ENCODE data around the gene POP7. TPM values are rescaled to one million over a fixed set of nuclear protein-coding genes. Genes with fewer than 3 reads are reported as not detected.

Gene POP7
- total RNA-seq, 1 experiment from 2014 or later, result 62.7 TPM

DNA sequence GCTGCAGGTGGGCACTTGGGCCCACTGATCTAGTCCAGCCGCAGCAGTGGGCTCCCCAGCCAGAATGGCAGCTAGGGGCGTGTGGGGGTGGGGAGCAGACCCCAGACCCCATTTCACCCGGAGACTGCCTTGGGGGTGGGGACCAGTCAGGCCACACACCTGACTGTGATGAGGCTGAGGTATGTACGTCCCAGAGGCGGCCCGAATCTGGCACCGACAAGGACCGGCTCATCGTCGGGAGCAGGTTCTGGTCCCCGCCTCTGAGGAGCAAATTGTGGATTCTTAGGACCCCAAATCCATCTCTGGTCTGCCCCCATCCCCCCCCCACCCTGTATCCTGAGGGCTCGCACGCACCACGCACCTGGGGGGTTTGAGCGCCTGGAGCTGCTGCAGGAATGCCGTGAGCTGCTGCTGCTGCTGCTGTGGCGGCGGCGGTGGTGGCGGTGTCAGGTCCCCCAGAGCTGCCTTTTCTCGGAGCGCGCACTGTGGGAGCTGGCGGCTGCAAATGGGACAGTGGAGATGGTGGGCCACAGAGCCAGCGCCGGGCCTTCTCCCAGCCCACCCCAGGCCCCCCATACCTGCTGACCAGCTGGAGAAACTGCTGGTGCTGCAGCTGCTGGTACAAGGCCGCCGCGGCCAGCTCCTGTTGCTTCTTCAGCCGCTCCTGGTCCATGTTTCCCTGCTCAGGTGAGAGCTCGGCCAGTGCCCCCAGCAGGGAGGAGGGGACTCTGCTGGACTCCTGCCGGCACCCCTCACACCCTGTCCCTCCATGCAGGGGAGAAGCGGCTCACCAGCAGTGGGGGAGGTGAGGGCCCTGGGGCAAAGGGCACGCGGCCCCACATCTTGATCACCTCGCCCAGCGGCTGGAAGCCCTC is 22.0 kb upstream of the POP7 start:
- no peaks in the 10 kb centered on the region for H3K27me3 ChIP-seq (ENCODE audit: insufficient read depth, low read depth)
- H3K79me2 ChIP-seq (ENCODE audit: low read depth), result peaks cover 7% of the 10 kb centered on the region
- H3K9me3 ChIP-seq (ENCODE audit: insufficient read depth, low read depth), result no peaks in the 10 kb centered on the region
- no peak for DNase-seq
- no peak overlapping the region for H3K27ac ChIP-seq
- no peak overlapping the region for H2AFZ ChIP-seq
- BruUV-seq (replicated peaks), result no TSS peak
- H3K4me2 ChIP-seq, result no peak overlapping the region
- no peak overlapping the region for H3K4me3 ChIP-seq
- peaks cover 25% of the 10 kb centered on the region; the same call in 1 of the 2 replicates for H3F3A ChIP-seq (ENCODE audit: insufficient read depth, low read depth)
- TF ChIP-seq CTCF (conservative IDR thresholded peaks at IDR 0.05), result no peak
- TF ChIP-seq EZH2 (IDR thresholded peaks at IDR 0.05; ENCODE audit: low read depth), result no peak
- H3K36me3 ChIP-seq (ENCODE audit: low read depth), result no peaks in the 10 kb centered on the region
- peaks cover 26% of the 10 kb centered on the region; the same call in 1 of the 2 replicates for H4K20me1 ChIP-seq (ENCODE audit: insufficient read depth)
- no peaks in the 10 kb centered on the region for H3K9me2 ChIP-seq (ENCODE audit: insufficient read depth)
- intact Hi-C loops (cut with micrococcal nuclease; ENCODE audit: unreplicated experiment), result no loop called here
- CTCF ChIA-PET, result no interaction called here
- POLR2A ChIA-PET (ENCODE audit: unreplicated experiment), result interaction anchor here (0.5 kb wide), 1 partner anchor 138 kb away, joined by 4 read pairs; no protein-coding TSS in a partner anchor
- H3K4me1 ChIP-seq (replicated peaks; ENCODE audit: insufficient read depth), result no peaks in the 10 kb centered on the region

GRCh38 chr7:100684534-100685042 is 21.3 kb upstream of the POP7 start:
- Histone ChIP-seq H4K20me1 (ENCODE audit: insufficient read depth) (peaks cover 27% of the 10 kb centered on the region; the same call in 1 of the 2 replicates), H3K4me2 (no peak overlapping the region), H3K4me1 (replicated peaks; ENCODE audit: insufficient read depth) (no peaks in the 10 kb centered on the region), H3K4me3 (no peak overlapping the region), H3K27me3 (ENCODE audit: insufficient read depth, low read depth) (no peaks in the 10 kb centered on the region), H3K36me3 (ENCODE audit: low read depth) (no peaks in the 10 kb centered on the region), H3F3A (ENCODE audit: insufficient read depth, low read depth) (peaks cover 19% of the 10 kb centered on the region; the same call in 1 of the 2 replicates), H3K9me2 (ENCODE audit: insufficient read depth) (no peaks in the 10 kb centered on the region), H2AFZ (no peak overlapping the region), H3K9me3 (ENCODE audit: insufficient read depth, low read depth) (no peaks in the 10 kb centered on the region), H3K27ac (no peak overlapping the region), H3K79me2 (ENCODE audit: low read depth) (peaks cover 14% of the 10 kb centered on the region)
- intact Hi-C loops (cut with micrococcal nuclease; ENCODE audit: unreplicated experiment), result no loop called here
- no TSS peak for BruUV-seq (replicated peaks)
- POLR2A ChIA-PET (ENCODE audit: unreplicated experiment), result interaction anchor here (0.5 to 0.7 kb wide), 2 partner anchors 117 to 139 kb away, joined by 4 to 6 read pairs; no protein-coding TSS in a partner anchor
- TF ChIP-seq CTCF (conservative IDR thresholded peaks at IDR 0.05), result no peak
- TF ChIP-seq EZH2 (IDR thresholded peaks at IDR 0.05; ENCODE audit: low read depth), result no peak
- CTCF ChIA-PET, result no interaction called here
- no peak for DNase-seq

- ChIA-PET POLR2A (ENCODE audit: unreplicated experiment) (interaction anchor here (0.7 kb wide), 1 partner anchor 117 kb away, joined by 6 read pairs; no protein-coding TSS in a partner anchor), CTCF (no interaction called here)
- Histone ChIP-seq H3K79me2 (ENCODE audit: low read depth) (peaks cover 19% of the 10 kb centered on the region), H3K36me3 (ENCODE audit: low read depth) (no peaks in the 10 kb centered on the region), H4K20me1 (ENCODE audit: insufficient read depth) (peaks cover 31% of the 10 kb centered on the region), H3K4me2 (no peak overlapping the region), H3K4me1 (replicated peaks; ENCODE audit: insufficient read depth) (no peaks in the 10 kb centered on the region), H3K27me3 (ENCODE audit: insufficient read depth, low read depth) (no peaks in the 10 kb centered on the region), H3K9me2 (ENCODE audit: insufficient read depth) (no peaks in the 10 kb centered on the region), H3K4me3 (no peak overlapping the region), H3K9me3 (ENCODE audit: insufficient read depth, low read depth) (no peaks in the 10 kb centered on the region), H3K27ac (no peak overlapping the region), H2AFZ (no peak overlapping the region), H3F3A (ENCODE audit: insufficient read depth, low read depth) (peaks cover 14% of the 10 kb centered on the region; the same call in 1 of the 2 replicates)
- intact Hi-C loops (cut with micrococcal nuclease; ENCODE audit: unreplicated experiment), result no loop called here
- no peak for DNase-seq
- BruUV-seq (replicated peaks), result no TSS peak
- no peak for TF ChIP-seq EZH2 (IDR thresholded peaks at IDR 0.05; ENCODE audit: low read depth)
- TF ChIP-seq CTCF (conservative IDR thresholded peaks at IDR 0.05), result no peak
Measured at GRCh38 chr7:100685049-100685605, 20.8 kb upstream of the POP7 start.
